Measurements from ENCODE around the gene MYO18A.

DNA sequence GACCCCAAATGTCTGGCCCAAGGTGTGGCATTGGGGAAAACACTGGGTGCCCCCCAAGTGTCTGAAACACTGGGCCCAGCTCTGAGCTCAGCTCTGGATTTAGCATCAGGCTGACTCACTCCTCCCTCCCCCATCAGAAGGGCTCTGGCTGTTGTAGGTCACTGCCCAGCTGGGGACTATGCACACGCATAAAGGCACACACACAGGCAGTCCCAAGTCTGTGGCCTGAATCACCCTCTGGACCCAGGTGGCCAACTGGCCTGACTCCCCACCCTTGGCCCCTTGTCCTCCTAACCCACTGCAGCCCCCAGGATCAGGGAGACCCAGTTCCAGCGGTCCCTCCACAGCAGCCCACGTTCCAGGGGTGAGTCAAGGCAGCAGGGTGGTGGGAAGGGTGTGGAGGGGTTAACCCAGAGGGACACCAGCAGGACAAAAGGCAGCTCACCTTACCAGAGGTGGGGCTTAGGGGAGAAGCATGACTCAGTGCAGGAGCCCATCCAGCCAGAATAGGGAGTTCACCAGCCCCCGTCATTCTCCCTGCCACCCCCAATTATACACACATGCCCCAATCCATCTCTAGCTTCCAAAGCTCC, 47.0 kb downstream of the MYO18A start:
- TF ChIP-seq, protein P1, sequence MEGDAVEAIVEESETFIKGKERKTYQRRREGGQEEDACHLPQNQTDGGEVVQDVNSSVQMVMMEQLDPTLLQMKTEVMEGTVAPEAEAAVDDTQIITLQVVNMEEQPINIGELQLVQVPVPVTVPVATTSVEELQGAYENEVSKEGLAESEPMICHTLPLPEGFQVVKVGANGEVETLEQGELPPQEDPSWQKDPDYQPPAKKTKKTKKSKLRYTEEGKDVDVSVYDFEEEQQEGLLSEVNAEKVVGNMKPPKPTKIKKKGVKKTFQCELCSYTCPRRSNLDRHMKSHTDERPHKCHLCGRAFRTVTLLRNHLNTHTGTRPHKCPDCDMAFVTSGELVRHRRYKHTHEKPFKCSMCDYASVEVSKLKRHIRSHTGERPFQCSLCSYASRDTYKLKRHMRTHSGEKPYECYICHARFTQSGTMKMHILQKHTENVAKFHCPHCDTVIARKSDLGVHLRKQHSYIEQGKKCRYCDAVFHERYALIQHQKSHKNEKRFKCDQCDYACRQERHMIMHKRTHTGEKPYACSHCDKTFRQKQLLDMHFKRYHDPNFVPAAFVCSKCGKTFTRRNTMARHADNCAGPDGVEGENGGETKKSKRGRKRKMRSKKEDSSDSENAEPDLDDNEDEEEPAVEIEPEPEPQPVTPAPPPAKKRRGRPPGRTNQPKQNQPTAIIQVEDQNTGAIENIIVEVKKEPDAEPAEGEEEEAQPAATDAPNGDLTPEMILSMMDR (optimal IDR thresholded peaks at IDR 0.05 in 1 of 3, IDR thresholded peaks at IDR 0.05 in 1 of 3, conservative IDR thresholded peaks at IDR 0.05 in 1 of 3; ENCODE audit: extremely low read depth in 1 of 3, insufficient read depth in 2 of 3, low read length in 3 of 3): no peak
- TF ChIP-seq EZH2 (IDR thresholded peaks at IDR 0.05; ENCODE audit: low read length): no peak

Data from keratinocyte (primary cell).